ENCODE data around the gene CIPC.

CIPC gene

GRCh38 chr14:77064521-77065178 lies 33.4 kb upstream of the CIPC start:
- Mint-ChIP-seq H3K4me1 (ENCODE audit: low read depth in 2 of 2) (peaks cover 0 to 1% of the 10 kb centered on the region in 2 donors), H3K4me3 (no peak overlapping the region), H3K36me3 (ENCODE audit: insufficient read depth) (no peaks in the 10 kb centered on the region), H3K27ac (no peak overlapping the region), H3K9me3 (no peaks in the 10 kb centered on the region), H3K27me3 (peaks cover 18 to 34% of the 10 kb centered on the region in 2 donors)
- DNase-seq: no peak
- no peak for ATAC-seq (replicated peaks)

GRCh38 chr14:77065851-77066577 lies 32.0 kb upstream of the CIPC start:
- Mint-ChIP-seq H3K36me3 (ENCODE audit: insufficient read depth) (no peaks in the 10 kb centered on the region), H3K4me1 (ENCODE audit: low read depth in 2 of 2) (peaks cover 0 to 3% of the 10 kb centered on the region in 2 donors), H3K9me3 (no peaks in the 10 kb centered on the region), H3K27ac (no peak overlapping the region), H3K4me3 (no peak overlapping the region), H3K27me3 (peaks cover 30 to 41% of the 10 kb centered on the region in 2 donors)
- ATAC-seq (replicated peaks) (no peak), DNase-seq (no peak)

GRCh38 chr14:77066578-77067172 lies 31.4 kb upstream of the CIPC start:
- Mint-ChIP-seq H3K27ac (no peak overlapping the region), H3K36me3 (ENCODE audit: insufficient read depth) (no peaks in the 10 kb centered on the region), H3K27me3 (peaks cover 30 to 41% of the 10 kb centered on the region in 2 donors), H3K4me3 (no peak overlapping the region), H3K9me3 (no peaks in the 10 kb centered on the region), H3K4me1 (ENCODE audit: low read depth in 2 of 2) (peaks cover 0 to 3% of the 10 kb centered on the region in 2 donors)
- ATAC-seq (replicated peaks): no peak
- no peak for DNase-seq

- no peaks in the 10 kb centered on the region for H3K9me3 Mint-ChIP-seq
- DNase-seq: peak; percentile 36 to 41 (median 41)
These were observed 30.2 kb upstream of the CIPC start for GRCh38 chr14:77067632-77068516.

GRCh38 chr14:77068517-77069200 lies 29.4 kb upstream of the CIPC start:
- Mint-ChIP-seq H3K9me3 (no peaks in the 10 kb centered on the region), H3K4me1 (ENCODE audit: low read depth in 2 of 2) (peaks cover 0 to 3% of the 10 kb centered on the region in 2 donors), H3K36me3 (ENCODE audit: insufficient read depth) (no peaks in the 10 kb centered on the region), H3K27me3 (peaks cover 30 to 38% of the 10 kb centered on the region in 2 donors), H3K4me3 (no peak overlapping the region), H3K27ac (no peak overlapping the region)
- ATAC-seq (replicated peaks) (no peak), DNase-seq (no peak)

More at GRCh38 chr14:77067632-77068516, 30.2 kb upstream of the CIPC start:
- Mint-ChIP-seq H3K27ac (no peak overlapping the region), H3K27me3 (peaks cover 30 to 41% of the 10 kb centered on the region in 2 donors), H3K4me1 (ENCODE audit: low read depth in 2 of 2) (peaks cover 0 to 3% of the 10 kb centered on the region in 2 donors), H3K36me3 (ENCODE audit: insufficient read depth) (no peaks in the 10 kb centered on the region), H3K4me3 (no peak overlapping the region)
- ATAC-seq (replicated peaks): peak; percentile 69

GRCh38 chr14:77069551-77069950 lies 28.5 kb upstream of the CIPC start:
- H3K4me1 Mint-ChIP-seq (ENCODE audit: low read depth in 2 of 2): peaks cover 0 to 3% of the 10 kb centered on the region in 2 donors
- H3K9me3 Mint-ChIP-seq: no peaks in the 10 kb centered on the region
- H3K36me3 Mint-ChIP-seq (ENCODE audit: insufficient read depth): no peaks in the 10 kb centered on the region
- ATAC-seq (replicated peaks) (no peak), DNase-seq (no peak)
- no peak overlapping the region for H3K4me3 Mint-ChIP-seq
- H3K27me3 Mint-ChIP-seq: peaks cover 30 to 35% of the 10 kb centered on the region in 2 donors
- no peak overlapping the region for H3K27ac Mint-ChIP-seq

- DNase-seq: no peak
These were observed 26.1 kb upstream of the CIPC start for GRCh38 chr14:77071938-77072388.

GRCh38 chr14:77074969-77075368 lies 23.1 kb upstream of the CIPC start:
- no peak overlapping the region for H3K27ac Mint-ChIP-seq
- ATAC-seq (replicated peaks) (no peak), DNase-seq (no peak)
- H3K27me3 Mint-ChIP-seq: peaks cover 4 to 36% of the 10 kb centered on the region in 2 donors
- H3K4me3 Mint-ChIP-seq: no peak overlapping the region
- no peaks in the 10 kb centered on the region for H3K36me3 Mint-ChIP-seq (ENCODE audit: insufficient read depth)
- peaks cover 0 to 1% of the 10 kb centered on the region in 2 donors for H3K4me1 Mint-ChIP-seq (ENCODE audit: low read depth in 2 of 2)
- no peaks in the 10 kb centered on the region for H3K9me3 Mint-ChIP-seq

More at GRCh38 chr14:77071938-77072388, 26.1 kb upstream of the CIPC start:
- no peak for ATAC-seq (replicated peaks)
- H3K4me1 Mint-ChIP-seq (ENCODE audit: low read depth in 2 of 2): peaks cover 0 to 3% of the 10 kb centered on the region in 2 donors
- H3K27me3 Mint-ChIP-seq: peaks cover 24 to 40% of the 10 kb centered on the region in 2 donors
- no peak overlapping the region for H3K27ac Mint-ChIP-seq
- no peak overlapping the region for H3K4me3 Mint-ChIP-seq
- no peaks in the 10 kb centered on the region for H3K36me3 Mint-ChIP-seq (ENCODE audit: insufficient read depth)
- H3K9me3 Mint-ChIP-seq: no peaks in the 10 kb centered on the region

- ATAC-seq (replicated peaks): no peak
- Mint-ChIP-seq H3K36me3 (ENCODE audit: insufficient read depth) (no peaks in the 10 kb centered on the region), H3K4me1 (ENCODE audit: low read depth in 2 of 2) (peaks cover 0 to 3% of the 10 kb centered on the region in 2 donors), H3K9me3 (peaks cover 0 to 2% of the 10 kb centered on the region in 2 donors), H3K27me3 (peaks cover 0 to 29% of the 10 kb centered on the region in 2 donors), H3K27ac (no peak overlapping the region), H3K4me3 (no peak overlapping the region)
- no peak for DNase-seq
These were observed 21.9 kb upstream of the CIPC start for GRCh38 chr14:77076113-77076631.

GRCh38 chr14:77077040-77077439 lies 21.0 kb upstream of the CIPC start:
- Mint-ChIP-seq H3K27ac (no peak overlapping the region), H3K27me3 (peaks cover 0 to 29% of the 10 kb centered on the region in 2 donors), H3K9me3 (peaks cover 0 to 2% of the 10 kb centered on the region in 2 donors), H3K4me3 (no peak overlapping the region), H3K4me1 (ENCODE audit: low read depth in 2 of 2) (peaks cover 0 to 5% of the 10 kb centered on the region in 2 donors), H3K36me3 (ENCODE audit: insufficient read depth) (no peaks in the 10 kb centered on the region)
- no peak for DNase-seq
- no peak for ATAC-seq (replicated peaks)

- Mint-ChIP-seq H3K9me3 (peaks cover 0 to 2% of the 10 kb centered on the region in 2 donors), H3K27ac (no peak overlapping the region), H3K4me3 (no peak overlapping the region), H3K27me3 (peaks cover 11 to 32% of the 10 kb centered on the region in 2 donors), H3K36me3 (ENCODE audit: insufficient read depth) (no peaks in the 10 kb centered on the region), H3K4me1 (ENCODE audit: low read depth in 2 of 2) (peaks cover 0 to 5% of the 10 kb centered on the region in 2 donors)
- DNase-seq: no peak
- ATAC-seq (replicated peaks): no peak
These were observed 15.7 kb upstream of the CIPC start for GRCh38 chr14:77082356-77082755.

GRCh38 chr14:77083082-77083481 lies 15.0 kb upstream of the CIPC start:
- no peaks in the 10 kb centered on the region for H3K36me3 Mint-ChIP-seq (ENCODE audit: insufficient read depth)
- no peak overlapping the region for H3K4me3 Mint-ChIP-seq
- ATAC-seq (replicated peaks): no peak
- peaks cover 0 to 5% of the 10 kb centered on the region in 2 donors for H3K4me1 Mint-ChIP-seq (ENCODE audit: low read depth in 2 of 2)
- peaks cover 11 to 32% of the 10 kb centered on the region in 2 donors for H3K27me3 Mint-ChIP-seq
- peaks cover 0 to 2% of the 10 kb centered on the region in 2 donors for H3K9me3 Mint-ChIP-seq
- H3K27ac Mint-ChIP-seq: no peak overlapping the region
- no peak for DNase-seq
